Kidney (tissue), 14 donors: ENCODE measurements around the gene PLCB1. TPM values are rescaled to one million over a fixed set of nuclear protein-coding genes. Genes with fewer than 3 reads are reported as not detected.

ENCODE experiments used
- DNase-seq, 5 donors: peaks; one replicate each; pipeline ENCODE4 v3.0.0-alpha.2; 2013 to 2020
- FAIRE-seq: peaks from 2 replicates; lab custom pipeline; 2012; peaks lifted over from hg19 to GRCh38; lab: Jason Lieb, UNC
- H3K27ac ChIP-seq, 2 donors: one replicate each; pipeline ENCODE4 v1.7.0; 2013; ENCODE audit warnings: low read depth in 2 of 2, low read length in 2 of 2, inconsistent platforms in 1 of 2
- H3K27me3 ChIP-seq: one replicate; pipeline ENCODE4 v1.7.1; 2013; ENCODE audit warnings: low read length, inconsistent platforms; ENCODE audit not compliant: control insufficient read depth, insufficient read depth
- H3K36me3 ChIP-seq, 3 donors: one replicate each; pipeline versions ENCODE4 v1.7.0 to v1.7.1; 2013; ENCODE audit warnings: low read length in 3 of 3, control low read depth in 1 of 3, inconsistent platforms in 1 of 3; ENCODE audit not compliant: insufficient read depth in 3 of 3, control insufficient read depth in 2 of 3
- H3K4me1 ChIP-seq, 3 donors: one replicate each; pipeline versions ENCODE4 v1.7.0 to v1.7.1; 2013; ENCODE audit warnings: low read length in 3 of 3, inconsistent platforms in 1 of 3, low read depth in 1 of 3; ENCODE audit not compliant: control insufficient read depth in 2 of 3, insufficient read depth in 2 of 3
- H3K4me3 ChIP-seq, 3 donors: one replicate each; pipeline versions ENCODE4 v1.7.0 to v1.8.1; 2013; ENCODE audit warnings: low read length in 3 of 3, control low read depth in 1 of 3, inconsistent platforms in 1 of 3
- H3K9ac ChIP-seq, 3 donors: one replicate each; pipeline versions ENCODE4 v1.7.0 to v1.7.1; 2013; ENCODE audit warnings: low read length in 3 of 3, control low read depth in 1 of 3, inconsistent platforms in 1 of 3
- H3K9me3 ChIP-seq, 3 donors: one replicate each; pipeline versions ENCODE4 v1.7.0 to v1.7.1; 2013; ENCODE audit warnings: low read length in 3 of 3, control low read depth in 1 of 3, inconsistent platforms in 1 of 3; ENCODE audit not compliant: control insufficient read depth in 2 of 3, insufficient read depth in 1 of 3
- CTCF ChIP-seq: IDR thresholded peaks from 3 replicates; pipeline ENCODE4 v1.5.1; 2012; ENCODE audit warnings: mild to moderate bottlenecking, moderate library complexity, borderline replicate concordance; ENCODE audit not compliant: insufficient read depth; ENCODE audit errors: extremely low read depth
- intact Hi-C: fragments of 100-400 bp; cut with DNase I; formaldehyde crosslinking; loops from one replicate; pipeline ENCODE4 v1.11.1; 2022
- polyA plus RNA-seq: library from polyadenylated mRNA; stranded (reverse); fragments of 350-450 nt; fragmentation: Illumina TruSeq; extraction: RNeasy Lipid Tissue Mini Kit (QIAGEN cat#74804); gene quantifications from one replicate; pipeline ENCODE4 v1.2.3, GENCODE V29; 2014; ENCODE audit warnings: low read depth, low replicate concordance; ENCODE audit not compliant: insufficient read depth
- total RNA-seq: library from RNA; stranded (reverse); fragmentation: NEBNext Ultra II Directional; extraction: Animal tissue kit (Norgen Biotek cat#: 25700); gene quantifications from one replicate; pipeline ENCODE4 v1.2.1, GENCODE V29; 2021
- donor health status: control.
- donor health status: control.
- donor health status: control.
- donor health status: control.
- donor health status: control.
- donor health status: DM: yes; HTN: yes; CAD: no.
- donor health status: Normal renal cell carcinoma (clear cell type).

PLCB1 gene
- total and polyA plus RNA-seq, 2 donors from 2014 or later = 9.4 to 107 TPM

GRCh38 chr20:8646033-8646441 is 514.0 kb downstream of the PLCB1 start:
- H3K4me3 ChIP-seq = no peak overlapping the region
- H3K4me1 ChIP-seq = no peaks in the 10 kb centered on the region
- no peak overlapping the region for H3K27ac ChIP-seq
- peaks cover 0 to 2% (median 0%) of the 10 kb centered on the region in 3 donors for H3K36me3 ChIP-seq
- H3K27me3 ChIP-seq = no peaks in the 10 kb centered on the region
- DNase-seq (peak in 1 of 5 donors; percentile 24), FAIRE-seq (no peak)
- TF ChIP-seq CTCF = no peak
- H3K9me3 ChIP-seq = no peaks in the 10 kb centered on the region
- intact Hi-C loops = no loop called here
- no peak overlapping the region for H3K9ac ChIP-seq

GRCh38 chr20:8646716-8647115 is 514.6 kb downstream of the PLCB1 start:
- no peak for FAIRE-seq
- no peak overlapping the region for H3K27ac ChIP-seq

GRCh38 chr20:8647961-8648441 is 515.9 kb downstream of the PLCB1 start:
- no peak for FAIRE-seq
- intact Hi-C loops = no loop called here
- no peaks in the 10 kb centered on the region for H3K27me3 ChIP-seq
- peak in 2 of 5 donors; percentile 17 to 52 for DNase-seq
- peaks cover 0 to 2% (median 0%) of the 10 kb centered on the region in 3 donors for H3K36me3 ChIP-seq
- H3K9ac ChIP-seq = no peak overlapping the region
- no peak overlapping the region for H3K27ac ChIP-seq
- no peak overlapping the region for H3K4me3 ChIP-seq
- H3K9me3 ChIP-seq = no peaks in the 10 kb centered on the region
- TF ChIP-seq CTCF = no peak
- no peaks in the 10 kb centered on the region for H3K4me1 ChIP-seq

More at GRCh38 chr20:8646716-8647115, 514.6 kb downstream of the PLCB1 start:
- H3K4me1 ChIP-seq = no peaks in the 10 kb centered on the region
- no peaks in the 10 kb centered on the region for H3K9me3 ChIP-seq
- intact Hi-C loops = no loop called here
- DNase-seq = no peak
- TF ChIP-seq CTCF = no peak
- peaks cover 0 to 2% (median 0%) of the 10 kb centered on the region in 3 donors for H3K36me3 ChIP-seq
- H3K9ac ChIP-seq = no peak overlapping the region
- no peaks in the 10 kb centered on the region for H3K27me3 ChIP-seq
- H3K4me3 ChIP-seq = no peak overlapping the region

- H3K9me3 ChIP-seq = no peaks in the 10 kb centered on the region
- no peaks in the 10 kb centered on the region for H3K27me3 ChIP-seq
- DNase-seq (no peak), FAIRE-seq (no peak)
- H3K27ac ChIP-seq = no peak overlapping the region
- H3K4me3 ChIP-seq = no peak overlapping the region
- no peak for TF ChIP-seq CTCF
- H3K36me3 ChIP-seq = peaks cover 0 to 2% (median 0%) of the 10 kb centered on the region in 3 donors
- no peak overlapping the region for H3K9ac ChIP-seq
- intact Hi-C loops = no loop called here
- H3K4me1 ChIP-seq = no peaks in the 10 kb centered on the region
These were observed 516.4 kb downstream of the PLCB1 start for GRCh38 chr20:8648466-8648865.
